Mesenteric fat pad (tissue), 1 donor: ENCODE results near the gene ACTG1. TPM values are rescaled to one million over a fixed set of nuclear protein-coding genes. Genes with fewer than 3 reads are reported as not detected.
"Not testable (repeated sequence)": the region's sequence is repeated elsewhere in the genome, so short reads cannot be mapped to it uniquely, and the experiment has no call there.

ENCODE experiments used
- DNase-seq: peaks from one replicate; pipeline ENCODE4 v3.0.0-alpha.2; 2020; ENCODE audit warnings: low spot score
- total RNA-seq: library from RNA; stranded (reverse); fragmentation: NEBNext Ultra II Directional; extraction: Animal tissue kit (Norgen Biotek cat#: 25700); gene quantifications from one replicate; pipeline ENCODE4 v1.2.1, GENCODE V29; 2021
- donor health status: DM: yes; HTN: yes; CAD: no.

The ACTG1 gene
- total RNA-seq, 1 donor from 2014 or later: 1,641 TPM

DNA sequence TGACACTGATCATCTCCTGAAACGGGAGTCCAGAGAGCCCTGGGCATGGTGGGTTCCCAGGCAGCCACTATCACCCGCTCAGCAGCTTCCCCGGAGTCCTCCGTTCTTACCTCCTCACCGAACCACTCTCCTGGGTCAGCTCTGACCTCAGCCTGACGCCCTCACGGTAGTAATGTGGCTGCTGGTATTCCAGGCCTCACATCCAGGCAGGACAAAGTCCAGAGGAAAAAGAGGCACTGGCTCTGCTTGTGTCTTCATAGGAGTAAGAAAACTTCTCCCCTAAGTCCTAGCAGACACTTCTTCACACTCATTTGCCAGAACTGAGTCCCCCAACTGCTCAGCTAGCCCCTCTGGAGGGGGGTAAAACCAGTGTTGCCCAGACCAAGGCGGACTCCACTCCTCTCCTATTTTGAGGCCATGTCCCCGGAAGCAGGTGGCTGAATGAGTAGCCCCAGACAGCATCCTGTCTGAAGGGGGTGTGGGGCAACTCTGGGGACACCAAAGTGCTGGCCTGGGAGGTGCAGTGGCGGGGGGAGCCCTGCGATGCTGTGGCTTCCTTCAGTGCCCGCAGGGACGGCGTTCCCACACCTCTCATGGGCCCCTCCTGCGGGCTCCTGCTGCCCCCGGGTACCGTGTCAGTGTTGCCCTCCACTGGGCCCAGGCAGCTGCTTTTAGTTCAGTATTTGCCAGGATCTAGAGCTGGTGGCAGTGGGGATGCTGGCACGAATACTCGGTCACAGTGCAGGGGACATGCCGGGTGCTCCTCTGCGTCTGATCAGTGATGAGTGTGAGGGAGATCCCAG lies 20.9 kb upstream of the ACTG1 start:
- no peak for DNase-seq

DNA sequence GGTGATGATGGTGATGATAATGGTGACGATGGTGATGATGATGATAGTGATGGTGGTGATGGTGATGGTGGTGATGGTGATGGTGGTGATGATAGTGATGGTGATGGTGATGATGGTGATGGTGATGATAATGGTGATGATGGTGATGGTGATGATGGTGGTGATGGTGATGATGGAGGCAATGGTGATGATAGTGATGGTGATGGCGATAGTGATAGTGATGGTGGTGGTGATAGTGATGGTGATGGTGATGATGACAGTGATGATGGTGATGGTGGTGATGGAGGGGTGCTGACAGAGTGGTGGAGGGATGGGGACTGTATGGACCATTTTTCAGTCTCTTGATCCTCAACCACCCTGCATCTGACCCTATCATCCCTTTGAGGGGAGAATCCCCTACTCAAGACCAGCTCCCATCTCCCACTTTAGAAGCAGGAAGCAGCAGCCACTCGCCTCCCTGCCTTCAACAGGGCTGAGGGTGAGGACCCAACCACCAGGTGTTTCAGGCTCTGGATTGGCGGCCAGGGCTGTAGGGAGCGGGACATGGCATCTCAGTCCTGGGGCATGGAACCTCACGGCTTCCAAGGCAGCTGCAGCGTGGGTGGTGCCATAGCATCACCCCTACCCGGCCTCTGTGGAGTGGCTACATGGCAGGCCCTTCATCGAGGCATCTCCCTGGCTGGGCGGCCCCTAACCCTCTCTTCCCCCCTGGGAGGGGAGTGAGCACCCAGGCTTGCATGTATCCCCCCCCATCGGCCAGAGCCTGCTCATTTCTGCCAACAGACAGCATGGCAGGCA lies 20.1 kb upstream of the ACTG1 start:
- no peak for DNase-seq

DNA sequence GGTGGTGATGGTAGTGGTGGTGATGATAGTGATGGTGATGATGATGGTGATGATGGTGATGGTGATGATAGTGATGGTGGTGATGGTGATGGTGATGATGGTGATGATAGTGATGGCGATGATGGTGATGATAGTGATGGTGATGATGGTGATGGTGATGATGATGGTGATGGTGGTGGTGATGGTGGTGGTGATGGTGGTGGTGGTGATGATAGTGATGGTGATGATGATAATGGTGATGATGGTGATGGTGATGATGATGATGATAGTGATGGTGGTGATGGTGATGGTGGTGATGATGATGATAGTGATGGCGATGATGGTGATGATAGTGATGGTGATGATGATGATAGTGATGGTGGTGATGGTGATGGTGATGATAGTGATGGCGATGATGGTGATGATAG lies 19.4 kb upstream of the ACTG1 start:
- DNase-seq: not testable (repeated sequence)

DNA sequence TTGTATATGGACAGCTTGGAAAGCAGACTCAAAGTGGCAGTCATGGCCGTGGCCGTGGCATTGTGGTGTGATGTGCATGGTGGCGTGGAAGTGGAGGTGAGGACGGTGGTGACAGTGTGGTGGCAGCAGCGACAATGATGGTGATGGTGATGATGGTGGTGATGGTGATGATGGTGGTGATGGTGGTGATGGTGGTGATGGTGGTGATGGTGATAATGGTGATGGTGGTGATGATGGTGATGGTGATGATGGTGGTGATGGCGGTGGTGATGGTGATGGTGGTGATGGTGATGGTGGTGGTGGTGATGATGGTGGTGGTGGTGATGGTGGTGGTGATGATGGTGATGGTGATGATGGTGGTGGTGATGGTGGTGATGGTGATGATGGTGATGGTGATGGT lies 18.4 kb upstream of the ACTG1 start:
- not testable (repeated sequence) for DNase-seq

DNA sequence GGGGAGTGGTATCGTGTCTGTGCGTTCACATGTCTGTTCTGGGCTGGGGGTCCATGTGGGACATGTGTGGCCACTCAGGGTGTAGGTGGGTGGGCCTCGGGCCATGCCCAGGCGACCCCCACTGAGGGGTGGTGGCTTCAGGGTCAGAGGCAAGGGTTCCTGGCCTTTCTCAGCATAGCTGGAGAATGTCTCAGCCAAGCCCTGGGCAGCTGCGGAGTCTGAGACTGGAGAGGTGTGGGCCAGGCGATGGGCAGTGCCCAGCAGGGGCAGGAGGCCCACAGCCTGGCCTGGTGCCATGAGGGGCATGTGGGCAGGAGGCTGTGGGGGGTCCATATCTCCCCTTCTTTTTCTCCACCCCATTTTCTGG lies 16.8 kb upstream of the ACTG1 start:
- no peak for DNase-seq

DNA sequence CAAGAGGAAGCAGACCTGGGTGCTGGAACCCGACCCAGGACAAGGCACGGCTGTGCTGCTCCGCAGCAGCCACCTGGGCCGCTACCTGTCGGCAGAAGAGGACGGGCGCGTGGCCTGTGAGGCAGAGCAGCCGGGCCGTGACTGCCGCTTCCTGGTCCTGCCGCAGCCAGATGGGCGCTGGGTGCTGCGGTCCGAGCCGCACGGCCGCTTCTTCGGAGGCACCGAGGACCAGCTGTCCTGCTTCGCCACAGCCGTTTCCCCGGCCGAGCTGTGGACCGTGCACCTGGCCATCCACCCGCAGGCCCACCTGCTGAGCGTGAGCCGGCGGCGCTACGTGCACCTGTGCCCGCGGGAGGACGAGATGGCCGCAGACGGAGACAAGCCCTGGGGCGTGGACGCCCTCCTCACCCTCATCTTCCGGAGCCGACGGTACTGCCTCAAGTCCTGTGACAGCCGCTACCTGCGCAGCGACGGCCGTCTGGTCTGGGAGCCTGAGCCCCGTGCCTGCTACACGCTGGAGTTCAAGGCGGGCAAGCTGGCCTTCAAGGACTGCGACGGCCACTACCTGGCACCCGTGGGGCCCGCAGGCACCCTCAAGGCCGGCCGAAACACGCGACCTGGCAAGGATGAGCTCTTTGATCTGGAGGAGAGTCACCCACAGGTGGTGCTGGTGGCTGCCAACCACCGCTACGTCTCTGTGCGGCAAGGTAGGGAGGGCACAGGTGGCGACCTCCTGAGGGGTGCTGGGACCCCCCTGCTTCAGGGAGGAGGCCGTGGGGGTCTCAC lies 16.2 kb upstream of the ACTG1 start:
- no peak for DNase-seq

DNA sequence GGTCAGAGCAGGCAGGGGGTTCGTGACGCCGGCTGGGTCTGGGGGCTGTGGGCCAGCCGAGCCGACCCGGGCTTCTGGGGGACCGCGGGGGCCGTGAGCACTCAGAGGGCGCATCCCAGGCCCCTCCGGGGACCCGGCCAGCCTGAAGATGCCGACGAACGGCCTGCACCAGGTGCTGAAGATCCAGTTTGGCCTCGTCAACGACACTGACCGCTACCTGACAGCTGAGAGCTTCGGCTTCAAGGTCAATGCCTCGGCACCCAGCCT lies 15.7 kb upstream of the ACTG1 start:
- DNase-seq: no peak

DNA sequence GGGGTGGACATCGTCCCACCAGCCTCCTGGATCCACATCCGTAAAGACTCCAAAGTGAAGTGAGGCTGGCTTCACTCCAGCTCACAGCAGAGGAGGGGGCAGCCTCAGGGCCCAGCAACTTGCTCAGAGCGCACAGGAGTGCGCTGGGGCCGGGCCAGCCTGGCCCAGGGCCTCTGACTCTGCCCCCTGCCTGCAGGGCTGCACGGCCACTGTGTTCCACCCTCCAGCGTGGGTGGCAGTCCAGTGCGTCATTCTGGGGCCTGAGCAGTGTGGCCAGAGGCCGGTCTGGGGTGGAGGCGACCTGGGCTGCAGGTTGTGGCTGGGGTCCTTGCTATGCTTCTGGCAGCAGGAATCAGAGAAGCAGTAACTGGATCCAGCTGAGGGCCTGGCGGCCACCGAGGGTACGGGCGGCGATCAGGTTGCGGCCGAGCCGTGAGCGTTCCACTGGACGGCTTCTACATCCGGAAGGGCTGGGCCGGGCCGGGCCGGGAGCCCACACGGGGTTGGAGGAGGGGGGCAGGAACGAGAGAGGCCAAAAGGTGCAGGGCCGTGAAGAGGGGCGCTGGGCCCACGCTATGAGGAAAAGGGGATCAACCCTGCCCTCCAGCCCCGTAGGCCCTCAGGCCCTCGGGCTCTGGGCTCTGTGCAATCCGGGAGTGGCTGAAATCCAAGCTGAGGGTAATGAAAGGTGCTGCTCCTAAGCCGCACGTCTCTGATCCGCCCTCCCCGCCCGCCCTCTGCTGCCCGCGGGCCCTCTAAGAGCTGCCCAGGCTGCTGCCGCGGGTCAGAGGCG lies 15.2 kb upstream of the ACTG1 start, which contains the start of gene FSCN2:
Gene FSCN2, plus strand, starts transcription at position 787 of the 793 bp plus-strand sequence. CDS start 155 bp downstream, outside the sequence.
- DNase-seq: no peak

DNA sequence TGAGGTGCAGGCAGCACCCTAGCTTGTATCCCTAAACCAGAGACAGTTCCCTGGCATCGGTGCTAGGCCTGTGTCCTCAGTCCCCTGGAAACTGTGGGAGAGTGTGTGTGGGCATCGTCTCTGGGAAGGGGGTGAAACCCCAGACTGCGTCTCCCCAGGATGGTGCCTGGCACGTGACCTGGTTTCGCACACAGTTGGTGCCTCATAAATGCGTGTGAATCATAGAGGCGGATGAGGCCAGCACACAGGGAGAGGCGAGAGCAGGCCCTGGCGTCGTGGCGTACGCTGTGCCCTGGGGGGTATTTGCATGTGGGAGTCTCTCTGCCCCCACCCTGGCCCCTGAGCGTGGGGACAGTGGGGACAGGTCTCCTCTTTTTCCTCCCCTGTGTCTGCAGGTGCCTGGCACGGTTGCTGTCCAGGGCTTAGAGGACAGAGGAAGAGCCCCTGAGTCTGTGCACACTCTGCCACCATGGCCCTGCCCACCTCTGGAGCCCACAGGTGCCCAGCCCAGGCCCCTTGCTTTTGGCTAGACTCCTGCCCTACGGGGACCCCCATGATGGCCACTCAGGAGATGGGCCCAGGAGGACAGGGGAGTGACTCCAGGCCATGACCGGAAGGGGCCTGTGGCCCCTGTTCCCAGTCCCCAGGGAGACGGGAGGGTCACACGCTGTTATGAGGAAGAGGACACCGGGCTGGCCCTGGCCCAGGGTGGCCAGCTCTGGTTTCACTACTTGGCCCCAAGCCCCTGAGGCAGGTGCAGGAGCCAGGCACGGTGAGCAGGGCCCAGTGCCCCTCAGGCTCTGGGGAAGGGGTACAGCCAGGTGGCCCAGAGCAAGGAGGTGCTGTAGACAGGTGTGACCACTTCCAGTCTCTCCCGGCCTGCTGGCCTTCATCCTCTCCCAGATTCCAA lies 14.3 kb upstream of the ACTG1 start:
- DNase-seq: no peak

DNA sequence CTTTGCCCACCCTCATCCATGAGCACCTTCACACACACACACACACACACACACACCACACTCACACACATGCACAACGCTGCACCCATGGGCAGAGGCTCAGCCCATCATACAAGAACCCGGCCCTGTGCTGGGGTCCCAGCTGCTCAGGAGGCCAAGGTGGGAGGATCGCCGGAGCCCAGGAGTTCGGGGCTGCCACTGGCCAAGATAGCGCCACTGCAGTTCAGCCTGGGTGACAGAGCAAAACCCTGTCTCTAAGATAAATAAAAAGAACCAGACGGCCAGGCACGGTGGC lies 12.2 kb upstream of the ACTG1 start:
- no peak for DNase-seq

DNA sequence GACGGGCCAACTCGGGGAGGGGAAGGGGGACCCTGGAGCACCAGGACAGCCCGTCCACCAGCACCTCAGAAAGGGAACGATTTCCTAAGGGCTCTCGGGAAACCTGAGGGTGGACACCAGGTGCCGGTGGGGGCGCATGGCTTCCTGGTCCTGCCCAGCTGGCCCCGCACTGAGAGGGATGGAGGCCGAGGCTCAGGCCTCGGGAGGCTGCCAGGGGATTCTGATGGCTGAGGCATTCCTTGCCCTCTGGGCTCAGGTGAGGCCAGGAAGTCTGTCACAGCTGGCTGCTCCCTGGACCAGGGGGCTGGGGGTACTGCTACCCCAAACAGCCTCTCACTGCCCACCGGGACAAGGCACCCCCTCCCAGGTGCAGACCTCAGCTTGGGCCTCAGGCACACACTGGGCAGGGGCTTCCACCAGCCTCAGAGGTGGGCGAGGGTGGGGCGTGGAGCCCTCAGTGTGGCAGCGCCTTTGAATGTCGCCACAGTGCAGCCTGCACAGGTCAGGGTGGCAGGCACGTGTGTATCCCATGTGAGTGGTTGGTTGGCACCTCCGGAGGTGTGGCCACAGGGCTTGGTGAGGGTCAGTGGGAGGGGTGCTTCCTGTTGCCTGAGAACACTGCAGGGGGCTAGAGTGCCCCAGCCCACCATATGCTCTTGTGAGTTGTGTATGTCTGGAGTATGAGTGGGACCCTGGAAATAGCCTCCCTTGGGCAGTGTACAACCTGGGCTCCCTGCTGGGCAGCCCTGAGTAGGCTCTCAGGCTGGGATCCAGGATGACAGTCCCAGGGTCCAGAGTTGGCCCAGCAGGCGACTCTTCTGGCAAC lies 11.7 kb upstream of the ACTG1 start:
- DNase-seq: no peak

DNA sequence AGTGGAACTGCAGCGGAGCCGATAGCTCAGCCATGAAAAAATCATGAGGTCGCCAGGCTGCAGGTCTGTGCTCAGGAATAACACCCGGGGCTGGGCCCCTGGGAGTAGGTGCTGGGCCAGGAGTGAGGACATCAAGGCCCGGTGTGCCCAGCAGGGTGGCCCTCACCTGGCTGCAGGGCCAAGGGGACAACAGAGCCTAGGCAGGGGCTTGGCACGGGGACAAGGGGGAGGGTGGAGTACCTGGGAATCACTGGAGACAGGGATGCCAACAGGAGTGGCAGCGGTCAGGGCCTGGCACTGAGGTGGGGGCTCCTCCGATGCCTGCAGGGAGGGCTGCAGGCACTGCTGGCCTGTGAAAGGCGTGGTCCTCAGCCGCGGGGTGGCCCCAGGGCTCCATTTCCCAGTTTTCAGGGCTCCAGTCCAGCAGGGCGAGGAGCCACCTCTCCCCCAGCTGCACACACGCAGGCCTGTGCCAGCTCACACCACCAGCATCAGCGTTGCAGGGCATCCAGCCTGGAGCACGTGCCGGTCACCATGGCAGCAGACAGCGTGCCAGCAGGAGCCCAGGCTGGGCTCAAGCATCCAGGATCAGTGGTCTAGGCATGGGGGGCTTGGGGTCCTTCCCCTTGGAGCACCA lies 10.9 kb upstream of the ACTG1 start:
- no peak for DNase-seq

DNA sequence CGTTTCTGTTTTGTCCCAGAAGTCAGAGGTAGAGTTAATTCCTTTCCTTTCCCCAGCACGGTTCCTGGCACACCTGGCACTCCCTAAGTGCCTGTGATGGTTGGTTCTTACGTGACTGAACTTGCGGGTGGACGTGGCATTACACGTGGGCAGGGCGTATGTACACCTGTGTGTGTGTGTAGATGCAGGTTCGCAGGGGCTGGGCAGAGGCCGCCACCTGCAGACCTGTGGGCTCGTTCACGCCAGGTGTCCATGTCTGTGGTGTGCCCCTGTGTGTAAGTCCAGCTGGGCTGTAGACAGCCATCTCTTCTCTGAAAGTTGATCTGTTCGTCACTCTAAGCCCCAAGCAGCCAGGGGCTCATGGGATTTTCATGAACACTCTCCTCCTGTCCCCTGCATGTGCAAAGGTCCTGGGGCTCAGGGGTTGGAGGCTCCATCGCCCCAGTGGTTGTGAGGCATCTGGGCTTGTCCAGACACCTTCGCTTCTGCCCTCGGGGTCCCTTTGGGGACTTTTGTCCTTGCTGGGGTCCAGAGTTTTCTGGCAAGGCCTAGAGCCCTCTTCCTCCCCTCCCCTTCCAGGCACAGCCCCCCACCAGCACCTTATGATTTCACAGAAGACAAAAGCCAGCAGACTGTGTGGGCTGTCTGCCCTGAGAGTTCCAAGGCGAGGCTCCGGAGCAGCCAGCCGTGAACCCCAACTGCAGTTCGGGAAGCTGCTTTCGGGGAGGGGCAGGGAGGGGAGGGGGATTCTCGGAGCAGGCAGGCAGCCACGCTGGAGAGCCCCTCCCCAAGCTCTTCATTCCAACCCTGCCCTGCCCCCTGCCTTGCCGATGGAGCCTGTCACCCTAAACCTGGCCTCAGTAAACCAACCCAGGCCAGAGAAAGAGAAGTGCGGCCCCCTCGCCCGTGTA lies 10.1 kb upstream of the ACTG1 start:
- DNase-seq: no peak

DNA sequence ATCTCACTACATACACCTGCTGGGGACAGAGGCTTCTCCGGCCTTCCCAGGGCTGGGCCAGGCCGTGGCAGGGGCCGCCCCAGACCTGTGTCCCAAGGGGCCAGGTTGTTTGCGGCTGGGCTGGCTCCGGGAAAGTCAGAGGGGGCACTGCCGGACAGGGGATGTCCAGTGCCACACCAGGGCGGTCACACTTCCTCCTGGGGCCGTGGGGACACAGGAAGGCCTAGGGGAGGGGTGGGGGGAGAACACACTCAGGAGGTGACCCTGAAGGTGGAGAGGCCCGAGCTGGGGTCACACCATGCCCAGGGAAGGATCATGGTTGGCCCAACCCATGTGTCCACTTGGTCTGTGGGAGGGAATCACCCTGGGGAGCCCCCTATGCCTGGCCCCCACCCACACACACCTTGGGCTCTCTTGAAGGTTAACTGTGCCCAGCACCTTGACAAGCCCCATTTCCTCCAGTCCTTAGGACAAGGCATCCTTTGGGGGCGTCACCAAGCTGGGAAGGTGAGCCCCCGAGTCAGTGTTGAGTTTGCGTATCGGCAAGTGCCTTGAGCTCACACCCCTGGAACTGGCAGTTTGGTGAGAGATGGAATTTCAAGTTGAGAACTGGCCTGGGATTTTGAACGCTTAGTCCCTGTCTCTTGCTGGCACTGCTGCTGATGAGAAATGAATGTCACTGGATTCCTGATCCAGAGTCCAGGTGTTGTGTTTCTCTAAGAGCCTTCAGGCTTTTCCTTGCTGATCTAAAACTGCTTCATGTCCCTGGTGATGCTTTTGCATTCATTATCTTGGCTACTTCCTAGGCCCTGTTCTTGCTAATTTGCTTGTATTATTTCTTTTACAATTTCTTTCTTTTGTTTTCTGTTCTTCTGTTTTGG lies 7.7 kb upstream of the ACTG1 start:
- no peak for DNase-seq

DNA sequence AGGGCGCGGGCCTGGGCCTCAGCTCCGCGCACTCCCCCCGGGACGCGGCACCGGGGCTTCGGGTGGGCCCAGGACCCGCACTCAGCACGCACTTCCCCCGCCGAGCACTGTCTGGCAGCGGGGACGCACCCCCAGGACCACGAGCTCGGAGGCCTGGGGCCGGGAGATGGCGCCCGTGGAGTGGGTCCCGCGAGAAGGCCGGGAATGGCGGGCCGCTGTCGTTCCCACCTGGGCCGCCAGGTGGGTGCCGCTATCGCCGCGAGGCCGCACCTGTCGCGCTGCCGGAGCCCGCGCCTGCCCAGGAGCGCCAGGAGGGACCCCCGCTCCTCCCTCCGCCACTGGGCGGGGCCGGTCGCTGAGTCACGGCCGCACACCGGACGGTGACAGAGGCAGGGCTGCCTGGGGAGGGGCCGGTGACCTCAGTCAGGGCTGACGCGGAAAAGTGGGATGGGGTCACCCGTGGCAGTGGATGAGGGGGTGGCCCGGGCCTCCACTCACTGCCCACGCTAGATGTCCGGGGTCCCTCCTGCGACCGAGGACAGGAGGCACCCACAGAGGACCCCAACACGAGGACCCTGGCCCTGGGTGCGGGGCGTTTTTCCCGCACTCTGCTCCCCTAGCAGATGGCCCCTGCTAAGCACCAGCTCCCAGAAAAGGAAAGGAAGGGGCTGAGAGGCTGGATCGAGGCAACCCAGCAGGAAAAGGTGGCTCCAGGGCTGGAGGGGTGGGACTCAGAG lies 6.9 kb upstream of the ACTG1 start:
- no peak for DNase-seq

DNA sequence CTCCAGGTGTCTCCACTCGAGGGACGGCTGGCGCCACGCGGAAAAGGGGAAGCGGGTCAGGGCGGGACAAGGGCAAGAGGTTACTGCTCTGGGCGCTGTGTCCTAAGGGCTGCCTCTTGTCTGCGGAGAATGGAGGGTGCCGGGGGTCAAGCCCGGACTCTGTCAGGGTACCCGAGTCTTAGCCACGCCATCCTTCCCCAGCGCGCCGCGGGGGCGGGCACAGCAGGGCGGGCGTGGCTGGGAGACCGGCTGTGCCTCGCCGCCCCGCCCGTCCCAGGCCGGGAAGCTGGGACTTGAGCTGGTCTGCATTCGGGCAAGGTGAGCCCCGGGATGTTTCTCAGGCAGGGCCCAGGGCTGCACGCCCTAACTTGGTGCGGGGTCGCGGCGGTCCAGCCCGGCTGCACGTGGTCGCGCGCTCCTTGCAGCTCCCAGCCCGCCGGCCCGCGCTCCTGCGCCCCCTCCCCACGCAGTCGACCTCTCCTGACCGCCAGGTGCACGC lies 6.2 kb upstream of the ACTG1 start:
- no peak for DNase-seq
